K562 (cell line): ENCODE measurements around the gene DCAF4. TPM values are rescaled to one million over a fixed set of nuclear protein-coding genes. Genes with fewer than 3 reads are reported as not detected.

Experiments
- ATAC-seq: fragments of 200-7000 bp; cut with Tn5 transposase; 3 replicates; pipeline ENCODE4 v1.9.1; 2020; ENCODE audit warnings: moderate library complexity
- BruUV-seq: library from RNA; stranded (reverse); fragments of 400-500 nt; replicated peaks from 2 replicates; lab custom pipeline; 2021; lab: Mats Ljungman, UMichigan
- CTCF ChIA-PET: fragments of 300-600 bp; formaldehyde crosslinking; extraction: SDS; loops from one replicate; lab custom pipeline; 2021; ENCODE audit warnings: low intra/inter-chr PET ratio; lab: Yijun Ruan, JAX
- POLR2A ChIA-PET: fragments of 300-600, 350-650 bp; sonication (Branson Sonifier 250); formaldehyde crosslinking; extraction: SDS; loops from one replicate; lab custom pipeline; 2021; ENCODE audit warnings: antibody characterized with exemption, inconsistent platforms; lab: Yijun Ruan, JAX
- DNase-seq, 4 experiments: peaks; one replicate each; pipeline versions ENCODE4 v3.0.0 to v3.0.0-alpha.2; 2011 to 2018; ENCODE audit warnings: low spot score in 3 of 4, mixed read lengths in 3 of 4; ENCODE audit errors: extremely low read depth in 1 of 4
- FAIRE-seq: peaks from 2 replicates; lab custom pipeline; 2011; peaks lifted over from hg19 to GRCh38; lab: Jason Lieb, UNC
- H2AFZ ChIP-seq: 2 replicates; pipeline ENCODE4 v1.6.0; 2011; ENCODE audit warnings: low read depth, low read length, control low read depth, inconsistent platforms
- H3K27ac ChIP-seq: fragments of 200-600 bp; 3 replicates; pipeline ENCODE4 v1.8.0; 2011; ENCODE audit warnings: low read depth, mild to moderate bottlenecking, control low read depth, inconsistent platforms, low read length, moderate library complexity, mixed read lengths; ENCODE audit errors: extremely low read depth
- H3K27me3 ChIP-seq, 2 experiments: fragments of 300-600 bp in 1 of 2; 2 replicates in 1 of 2; 3 replicates in 1 of 2; pipeline versions ENCODE4 v1.6.0 to v1.8.0; 2011; ENCODE audit warnings: inconsistent platforms in 2 of 2, low read length in 2 of 2, mild to moderate bottlenecking in 1 of 2, mixed read lengths in 1 of 2, moderate library complexity in 1 of 2; ENCODE audit not compliant: control insufficient read depth in 2 of 2, insufficient read depth in 2 of 2
- H3K36me3 ChIP-seq: fragments of 300-600 bp; 3 replicates; pipeline ENCODE4 v1.8.0; 2011; ENCODE audit warnings: mild to moderate bottlenecking, low read length, inconsistent platforms; ENCODE audit not compliant: control insufficient read depth, insufficient read depth
- H3K4me1 ChIP-seq, 2 experiments: fragments of 200-600 bp in 1 of 2; replicated peaks in 1 of 2; 2 replicates in 1 of 2; 3 replicates in 1 of 2; pipeline versions ENCODE4 v1.5.1 to v1.8.0; 2011; ENCODE audit warnings: inconsistent platforms in 2 of 2, low read length in 2 of 2, mild to moderate bottlenecking in 1 of 2, mixed read lengths in 1 of 2, moderate library complexity in 1 of 2; ENCODE audit not compliant: control insufficient read depth in 2 of 2, insufficient read depth in 2 of 2
- H3K4me2 ChIP-seq: 2 replicates; pipeline ENCODE4 v1.6.1; 2011; ENCODE audit warnings: low read length, control low read depth, inconsistent platforms, mixed read lengths; ENCODE audit not compliant: insufficient read depth
- H3K4me3 ChIP-seq: fragments of 200-600 bp; sonication (generic), shearing (Covaris generic); 2 replicates; pipeline ENCODE4 v1.5.1; 2016; ENCODE audit warnings: control low read depth, inconsistent platforms
- H3K79me2 ChIP-seq: fragments of 200-600 bp; 3 replicates; pipeline ENCODE4 v1.8.0; 2011; ENCODE audit warnings: low read length, inconsistent platforms; ENCODE audit not compliant: control insufficient read depth, insufficient read depth
- H3K9ac ChIP-seq, 2 experiments: 2 replicates each; pipeline versions ENCODE4 v1.6.0 to v1.6.1; 2011; ENCODE audit warnings: low read depth in 2 of 2, low read length in 2 of 2, control low read depth in 1 of 2, inconsistent platforms in 1 of 2, mild to moderate bottlenecking in 1 of 2, mixed read lengths in 1 of 2; ENCODE audit not compliant: insufficient read depth in 1 of 2
- H3K9me1 ChIP-seq: one replicate; pipeline ENCODE4 v1.6.0; 2011; ENCODE audit warnings: inconsistent platforms, mild to moderate bottlenecking, low read length, moderate library complexity; ENCODE audit not compliant: control insufficient read depth, insufficient read depth
- H3K9me3 ChIP-seq: replicated peaks from 2 replicates; pipeline ENCODE4 v1.5.1; 2011; ENCODE audit warnings: low read depth, low read length, inconsistent platforms; ENCODE audit not compliant: control insufficient read depth, insufficient read depth
- H4K20me1 ChIP-seq: replicated peaks from 2 replicates; pipeline ENCODE4 v1.6.1; 2011; ENCODE audit warnings: low read length, inconsistent platforms, mixed read lengths; ENCODE audit not compliant: control insufficient read depth, insufficient read depth
- ATF1 ChIP-seq, 2 experiments: fragments of 450-650 bp in 1 of 2; IDR thresholded peaks; 2 replicates each; pipeline ENCODE4 v1.6.1; 2016; ENCODE audit warnings: missing compliant biosample characterization in 1 of 2, missing genetic modification characterization in 1 of 2
- MEIS2 ChIP-seq: fragments of 450-650 bp; IDR thresholded peaks from 2 replicates; pipeline ENCODE4 v1.6.1; 2014; ENCODE audit warnings: mild to moderate bottlenecking; ENCODE audit not compliant: partially characterized antibody
- ZNF766 ChIP-seq: fragments of 200-800 bp; sonication (Bioruptor generic); conservative IDR thresholded peaks from 2 replicates; pipeline ENCODE4 v1.6.1; 2016; ENCODE audit warnings: missing genetic modification characterization, missing compliant biosample characterization
- WGBS: fragments of 100-300 bp; shearing (Covaris generic); methylation state at CpG from one replicate; pipeline ENCODE4 v1.1.6; 2016; ENCODE audit warnings: low coverage, mixed read lengths; ENCODE audit not compliant: insufficient coverage; ENCODE audit errors: missing lambda C conversion rate; 5-methylcytosine and 5-hydroxymethylcytosine counted together
- in situ Hi-C: fragments of 300-500 bp; cut with MboI; formaldehyde crosslinking; loops from 4 replicates; pipeline ENCODE4 v1.15.0; 2018; ENCODE audit warnings: inconsistent platforms, mixed read lengths
- intact Hi-C: fragments of 100-400 bp; cut with micrococcal nuclease; formaldehyde crosslinking; loops from 2 replicates; pipeline ENCODE4 v1.14.2; 2022
- polyA plus RNA-seq, 8 experiments: library from polyadenylated mRNA; depleted of rRNA in 4 of 8; stranded (reverse) in 5 of 8; unstranded in 3 of 8; fragments of >200 nt; fragmentation: Nextera tagmentation in 2 of 8; fragmentation: Illumina TruSeq in 1 of 8; extraction: Ambion mirVana in 2 of 8; extraction: Trizol in 1 of 8; gene quantifications; 2 replicates each; pipeline versions ENCODE4 v1.2.1 to v1.2.3, GENCODE V29; 2011 to 2014; ENCODE audit warnings: inconsistent platforms in 1 of 8, missing spikeins in 1 of 8
- total RNA-seq, 7 experiments: library from RNA; depleted of rRNA in 6 of 7; stranded (reverse); fragments of >200 nt in 6 of 7; fragmentation: Illumina TruSeq in 2 of 7; extraction: Trizol in 2 of 7; gene quantifications; 2 replicates each; pipeline versions ENCODE4 v1.2.1 to v1.2.3, GENCODE V29; 2011 to 2021; ENCODE audit warnings: low replicate concordance in 1 of 7
- TF ChIP-seq, protein P1 (sequence below): fragments of 250-450 bp; sonication (Bioruptor Pico); IDR thresholded peaks from 2 replicates; pipeline ENCODE4 v1.8.0; 2021; ENCODE audit warnings: moderate library complexity, mild to moderate bottlenecking, inconsistent platforms
- TF ChIP-seq, protein P2 (sequence below): sonication (generic); formaldehyde crosslinking; IDR thresholded peaks from 2 replicates; pipeline ENCODE4 v1.4.0; 2020; ENCODE audit warnings: mild to moderate bottlenecking, missing genetic modification reagents

DCAF4 gene
- total and polyA plus RNA-seq, 9 of the 15 experiments (the other 6 are each of a cell fraction or from before 2014, with no cell fraction given) = 2.7 to 49.2 (median 22.9) TPM

DNA sequence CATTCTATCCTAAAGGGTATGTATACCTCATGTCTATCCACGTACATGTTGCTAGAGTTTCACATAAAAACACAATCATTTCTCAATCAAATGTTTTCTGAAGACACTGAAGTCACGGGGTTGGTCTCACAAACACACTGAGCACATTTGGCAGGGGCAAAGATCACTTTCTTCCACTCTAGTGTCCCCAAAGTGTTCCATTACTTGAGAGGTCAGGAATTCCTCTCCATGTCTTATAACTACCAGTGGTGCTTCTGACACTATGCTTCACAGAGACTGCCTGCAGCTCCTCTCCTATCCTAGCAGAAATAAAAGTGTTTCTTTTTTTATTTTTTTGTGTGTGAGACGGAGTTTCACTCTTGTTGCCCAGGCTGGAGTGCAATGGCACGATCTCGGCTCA lies 81.6 kb downstream of the DCAF4 start:
- DNase-seq (no peak), ATAC-seq (no peak), FAIRE-seq (no peak)
- no peak overlapping the region for H3K4me3 ChIP-seq
- intact Hi-C loops = no loop called here
- H3K9me1 ChIP-seq = no peaks in the 10 kb centered on the region
- 66% methylated on average over 4 of the region's 5 CpGs for WGBS
- H3K9me3 ChIP-seq = no peaks in the 10 kb centered on the region
- no peak overlapping the region for H3K9ac ChIP-seq
- CTCF ChIA-PET = no interaction called here
- H2AFZ ChIP-seq = no peak overlapping the region
- TF ChIP-seq ZNF766 (CRISPR knock-in tag) = no peak
- no peak for TF ChIP-seq ATF1 (CRISPR knock-in tag; IDR thresholded peaks at IDR 0.05)
- TF ChIP-seq ATF1 (tag; IDR thresholded peaks at IDR 0.05) = no peak
- TF ChIP-seq, protein P1, sequence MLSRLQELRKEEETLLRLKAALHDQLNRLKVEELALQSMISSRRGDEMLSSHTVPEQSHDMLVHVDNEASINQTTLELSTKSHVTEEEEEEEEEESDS (CRISPR knock-in tag) = no peak
- no peak for TF ChIP-seq MEIS2
- TF ChIP-seq, protein P2, sequence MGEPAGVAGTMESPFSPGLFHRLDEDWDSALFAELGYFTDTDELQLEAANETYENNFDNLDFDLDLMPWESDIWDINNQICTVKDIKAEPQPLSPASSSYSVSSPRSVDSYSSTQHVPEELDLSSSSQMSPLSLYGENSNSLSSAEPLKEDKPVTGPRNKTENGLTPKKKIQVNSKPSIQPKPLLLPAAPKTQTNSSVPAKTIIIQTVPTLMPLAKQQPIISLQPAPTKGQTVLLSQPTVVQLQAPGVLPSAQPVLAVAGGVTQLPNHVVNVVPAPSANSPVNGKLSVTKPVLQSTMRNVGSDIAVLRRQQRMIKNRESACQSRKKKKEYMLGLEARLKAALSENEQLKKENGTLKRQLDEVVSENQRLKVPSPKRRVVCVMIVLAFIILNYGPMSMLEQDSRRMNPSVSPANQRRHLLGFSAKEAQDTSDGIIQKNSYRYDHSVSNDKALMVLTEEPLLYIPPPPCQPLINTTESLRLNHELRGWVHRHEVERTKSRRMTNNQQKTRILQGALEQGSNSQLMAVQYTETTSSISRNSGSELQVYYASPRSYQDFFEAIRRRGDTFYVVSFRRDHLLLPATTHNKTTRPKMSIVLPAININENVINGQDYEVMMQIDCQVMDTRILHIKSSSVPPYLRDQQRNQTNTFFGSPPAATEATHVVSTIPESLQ (CRISPR knock-in tag) = no peak
- no peaks in the 10 kb centered on the region for H3K36me3 ChIP-seq
- BruUV-seq = no TSS peak
- no peaks in the 10 kb centered on the region for H3K27me3 ChIP-seq
- no peak overlapping the region for H3K4me2 ChIP-seq
- no peaks in the 10 kb centered on the region for H3K79me2 ChIP-seq
- no peak overlapping the region for H3K27ac ChIP-seq
- in situ Hi-C loops = no loop called here
- H3K4me1 ChIP-seq = peaks cover 4 to 5% of the 10 kb centered on the region in 2 experiments; a peak in 3 of 5 replicates
- H4K20me1 ChIP-seq = no peaks in the 10 kb centered on the region
- POLR2A ChIA-PET = interaction anchor here (0.6 kb wide), 1 partner anchor 23 kb away, joined by 3 read pairs; no protein-coding TSS in a partner anchor
